SK-N-MC (cell line): ENCODE results near the gene ADRB2.

ENCODE experiments used
- DNase-seq: peaks from one replicate; pipeline ENCODE4 v3.0.0-alpha.2; 2011; ENCODE audit warnings: low read depth, low spot score
- H3K27ac ChIP-seq: fragments of 200-600 bp; sonication (generic); 2 replicates; pipeline ENCODE4 v1.5.1; 2016; ENCODE audit warnings: mixed run types
- H3K36me3 ChIP-seq: fragments of 200-600 bp; sonication (generic); 2 replicates; pipeline ENCODE4 v1.6.1; 2017; ENCODE audit warnings: antibody characterized with exemption, low read length, mixed read lengths; ENCODE audit not compliant: insufficient read depth
- H3K4me3 ChIP-seq: fragments of 200-600 bp; sonication (generic); 2 replicates; pipeline ENCODE4 v1.5.1; 2016
- H3K9ac ChIP-seq: fragments of 200-600 bp; sonication (generic); 2 replicates; pipeline ENCODE4 v1.8.0; 2017; ENCODE audit warnings: mixed run types, mixed read lengths; ENCODE audit not compliant: insufficient read length
- H3K9me3 ChIP-seq: fragments of 200-600 bp; sonication (generic); 2 replicates; pipeline ENCODE4 v1.6.1; 2017; ENCODE audit warnings: low read depth, mild to moderate bottlenecking, antibody characterized with exemption, low read length, moderate library complexity, mixed read lengths
- EZH2 ChIP-seq: fragments of 200-600 bp; sonication (generic); IDR thresholded peaks from one replicate; pipeline ENCODE4 v1.6.1; 2017; ENCODE audit warnings: antibody characterized with exemption
- FOXP2 ChIP-seq: optimal IDR thresholded peaks from 2 replicates; pipeline ENCODE3; 2011; ENCODE audit warnings: mild to moderate bottlenecking, moderate library complexity; ENCODE audit not compliant: insufficient read depth; ENCODE audit errors: extremely low read length, control extremely low read depth
- POLR2AphosphoS5 ChIP-seq: IDR thresholded peaks from 2 replicates; pipeline ENCODE4 v1.6.1; 2012; ENCODE audit warnings: mild to moderate bottlenecking, low read depth, low read length, borderline replicate concordance

ADRB2 gene

DNA sequence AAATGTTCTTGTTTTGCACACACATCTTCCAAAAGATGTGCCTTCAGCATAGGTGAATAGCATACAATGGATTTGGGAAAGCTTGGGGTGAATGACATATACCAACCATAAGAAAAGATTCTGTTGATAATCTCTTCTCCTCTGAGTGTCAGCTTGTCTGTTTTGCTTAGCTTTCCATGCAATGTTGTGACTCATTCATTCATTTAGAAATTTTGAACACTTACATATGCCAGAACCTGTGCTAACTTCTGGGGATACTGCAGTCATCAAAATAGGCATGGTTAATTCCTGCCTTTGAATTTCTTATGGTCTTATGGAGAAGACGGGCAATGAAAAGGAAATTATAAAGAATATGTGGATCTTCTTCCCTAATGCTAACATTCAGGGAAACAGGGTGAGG is 14.1 kb downstream of the ADRB2 start:
- H3K4me3 ChIP-seq: no peak overlapping the region
- DNase-seq: no peak
- H3K36me3 ChIP-seq: no peaks in the 10 kb centered on the region
- no peak for TF ChIP-seq POLR2AphosphoS5
- TF ChIP-seq FOXP2: no peak
- no peak for TF ChIP-seq EZH2
- H3K27ac ChIP-seq: no peak overlapping the region
- no peak overlapping the region for H3K9ac ChIP-seq
- no peaks in the 10 kb centered on the region for H3K9me3 ChIP-seq

DNA sequence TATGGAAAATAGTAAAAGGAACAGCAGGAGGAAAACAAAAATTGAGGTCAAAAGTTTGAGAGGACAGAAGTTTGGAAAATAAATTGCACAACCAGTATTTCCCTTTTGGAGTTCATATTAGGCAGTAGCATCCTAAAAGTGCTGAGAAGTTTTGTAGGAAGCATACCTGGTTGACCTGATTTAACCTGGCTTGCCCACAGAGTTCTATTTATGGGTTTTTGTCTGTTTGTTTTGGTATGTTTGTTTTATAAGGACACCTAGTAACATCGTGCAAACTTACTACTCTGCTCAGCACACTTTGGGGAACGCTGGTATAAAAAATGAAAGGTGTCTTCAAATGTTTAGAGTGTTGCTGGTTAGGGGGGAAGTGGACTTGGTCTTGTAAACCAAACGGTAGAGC is 15.1 kb downstream of the ADRB2 start:
- Histone ChIP-seq H3K27ac (no peak overlapping the region), H3K4me3 (no peak overlapping the region), H3K9me3 (no peaks in the 10 kb centered on the region), H3K9ac (no peak overlapping the region), H3K36me3 (no peaks in the 10 kb centered on the region)
- DNase-seq: no peak
- TF ChIP-seq EZH2: no peak
- no peak for TF ChIP-seq FOXP2
- no peak for TF ChIP-seq POLR2AphosphoS5

- H3K4me3 ChIP-seq: no peak overlapping the region
- TF ChIP-seq EZH2 (no peak), FOXP2 (no peak), POLR2AphosphoS5 (no peak)
These were observed 15.8 kb downstream of the ADRB2 start for GRCh38 chr5:148842161-148842560.

GRCh38 chr5:148843510-148844318 is 17.3 kb downstream of the ADRB2 start:
- no peak overlapping the region for H3K4me3 ChIP-seq
- no peaks in the 10 kb centered on the region for H3K9me3 ChIP-seq
- TF ChIP-seq EZH2: no peak
- TF ChIP-seq FOXP2: no peak
- no peak for TF ChIP-seq POLR2AphosphoS5
- no peak overlapping the region for H3K27ac ChIP-seq
- no peak for DNase-seq
- H3K9ac ChIP-seq: no peak overlapping the region
- no peaks in the 10 kb centered on the region for H3K36me3 ChIP-seq

More at GRCh38 chr5:148842161-148842560, 15.8 kb downstream of the ADRB2 start:
- Histone ChIP-seq H3K9me3 (no peaks in the 10 kb centered on the region), H3K36me3 (no peaks in the 10 kb centered on the region), H3K27ac (no peak overlapping the region), H3K9ac (no peak overlapping the region)
- DNase-seq: no peak

DNA sequence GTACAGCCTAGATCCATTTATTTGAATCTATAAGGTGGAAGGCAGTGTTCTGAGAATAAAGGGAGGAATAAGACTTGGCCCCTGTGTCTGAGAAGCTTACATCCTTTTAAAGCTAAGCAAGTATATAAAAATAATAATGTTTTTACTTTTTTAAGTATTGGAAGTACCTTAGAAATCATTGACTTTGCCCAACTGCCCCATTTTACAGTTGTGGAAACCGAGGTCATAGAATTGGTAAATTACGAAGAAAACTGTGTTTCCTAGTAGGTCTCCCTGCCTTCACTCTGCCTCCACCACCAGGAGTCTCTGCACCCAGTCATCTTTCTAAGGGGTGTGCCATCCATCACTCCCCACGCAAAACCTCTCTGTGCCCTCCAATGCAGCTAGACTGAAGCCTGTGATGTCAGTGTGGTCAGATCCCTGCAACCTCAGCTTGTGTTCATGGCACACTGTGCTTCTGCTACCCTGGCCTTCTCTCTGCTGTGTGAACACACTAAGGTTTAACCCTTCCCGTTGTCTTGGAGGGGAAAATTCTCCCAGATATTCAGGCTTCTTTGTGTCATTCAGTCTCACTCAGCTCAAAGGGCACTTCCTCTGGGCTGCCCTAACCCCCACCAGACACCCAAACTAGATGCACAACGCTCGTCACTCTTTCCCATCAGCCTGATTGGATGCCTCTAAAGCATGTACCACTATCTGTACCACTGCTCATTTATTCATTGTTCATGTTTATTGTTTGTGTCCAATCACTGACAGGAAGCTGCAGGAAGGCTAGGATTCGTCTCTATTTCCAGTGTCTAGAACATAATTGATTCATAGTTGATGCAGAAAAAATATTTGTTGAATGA is 18.2 kb downstream of the ADRB2 start:
- H3K4me3 ChIP-seq: no peak overlapping the region
- no peak for DNase-seq
- H3K9ac ChIP-seq: no peak overlapping the region
- no peaks in the 10 kb centered on the region for H3K36me3 ChIP-seq
- H3K27ac ChIP-seq: no peak overlapping the region
- TF ChIP-seq FOXP2 (no peak), EZH2 (no peak), POLR2AphosphoS5 (no peak)
- H3K9me3 ChIP-seq: no peaks in the 10 kb centered on the region

GRCh38 chr5:148846930-148847329 is 20.5 kb downstream of the ADRB2 start:
- Histone ChIP-seq H3K27ac (no peak overlapping the region), H3K4me3 (no peak overlapping the region), H3K36me3 (no peaks in the 10 kb centered on the region), H3K9me3 (no peaks in the 10 kb centered on the region), H3K9ac (no peak overlapping the region)
- DNase-seq: no peak
- TF ChIP-seq FOXP2 (no peak), EZH2 (no peak)

DNA sequence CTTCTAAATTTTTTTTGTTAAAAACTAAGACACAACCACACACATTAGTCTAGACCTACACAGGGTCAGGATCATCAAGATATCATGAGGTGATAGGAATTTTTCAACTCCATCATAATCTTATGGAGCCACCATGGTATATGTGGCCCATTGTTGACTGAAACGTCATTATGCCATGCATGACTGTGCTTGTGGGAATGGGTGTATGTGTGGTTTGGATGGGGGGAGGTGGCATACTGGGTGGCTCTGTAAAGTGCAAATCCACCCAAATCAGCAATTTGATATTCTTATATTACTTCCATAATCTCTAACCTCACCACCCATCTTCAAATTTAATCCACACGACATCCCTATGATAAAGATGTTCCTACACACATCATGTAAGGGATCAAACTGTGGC is 21.0 kb downstream of the ADRB2 start:
- no peak overlapping the region for H3K27ac ChIP-seq
- DNase-seq: no peak
- H3K9me3 ChIP-seq: no peaks in the 10 kb centered on the region
- TF ChIP-seq POLR2AphosphoS5 (no peak), FOXP2 (no peak)
- H3K4me3 ChIP-seq: no peak overlapping the region
- no peaks in the 10 kb centered on the region for H3K36me3 ChIP-seq
- no peak overlapping the region for H3K9ac ChIP-seq

- Histone ChIP-seq H3K9me3 (no peaks in the 10 kb centered on the region), H3K9ac (no peak overlapping the region), H3K4me3 (no peak overlapping the region), H3K27ac (no peak overlapping the region), H3K36me3 (no peaks in the 10 kb centered on the region)
- DNase-seq: no peak
- no peak for TF ChIP-seq POLR2AphosphoS5
These were observed 22.1 kb downstream of the ADRB2 start for GRCh38 chr5:148848393-148849031.
